Muscle layer of duodenum (tissue), 2 donors: ENCODE measurements around the gene SIM1.
A peak's percentile ranks its signal among the peaks of the same experiment; 100 is the strongest.

Experiments
- H3K27ac ChIP-seq: one replicate; pipeline ENCODE4 v1.7.0; 2013; ENCODE audit warnings: mild to moderate bottlenecking, low read length
- H3K27me3 ChIP-seq: one replicate; pipeline ENCODE4 v1.7.0; 2013; ENCODE audit warnings: low read depth, mild to moderate bottlenecking, control low read depth, low read length
- H3K36me3 ChIP-seq, 2 donors: one replicate each; pipeline ENCODE4 v1.7.0; 2013; ENCODE audit warnings: low read length in 2 of 2, control low read depth in 1 of 2, mild to moderate bottlenecking in 1 of 2; ENCODE audit not compliant: insufficient read depth in 2 of 2, control insufficient read depth in 1 of 2
- H3K4me1 ChIP-seq, 2 donors: one replicate each; pipeline ENCODE4 v1.7.0; 2013; ENCODE audit warnings: low read length in 2 of 2, mild to moderate bottlenecking in 2 of 2, control low read depth in 1 of 2, moderate library complexity in 1 of 2; ENCODE audit not compliant: insufficient read depth in 2 of 2, control insufficient read depth in 1 of 2
- H3K4me3 ChIP-seq, 2 donors: one replicate each; pipeline ENCODE4 v1.7.0; 2013; ENCODE audit warnings: low read length in 2 of 2, low read depth in 1 of 2, mild to moderate bottlenecking in 1 of 2
- H3K9me3 ChIP-seq, 2 donors: one replicate each; pipeline ENCODE4 v1.7.0; 2013; ENCODE audit warnings: low read length in 2 of 2, control low read depth in 1 of 2, mild to moderate bottlenecking in 1 of 2; ENCODE audit not compliant: control insufficient read depth in 1 of 2
- donor health status: healthy.

SIM1 gene

GRCh38 chr6:100464903-100465700, at the start of gene SIM1:
Gene SIM1 (minus strand): TSS chr6:100464921. CDS start chr6:100463468, 1,453 bp downstream.
- Histone ChIP-seq H3K36me3 (no peaks in the 10 kb centered on the region), H3K27me3 (peaks cover 90% of the 10 kb centered on the region), H3K4me3 (peak within 1 kb of the TSS in 1 of 2 donors; percentile 53), H3K4me1 (peaks cover 0 to 18% of the 10 kb centered on the region in 2 donors), H3K9me3 (no peaks in the 10 kb centered on the region), H3K27ac (no peak within 1 kb of the TSS)

- no peaks in the 10 kb centered on the region for H3K27me3 ChIP-seq
- no peak overlapping the region for H3K27ac ChIP-seq
- H3K36me3 ChIP-seq = peaks cover 20 to 39% of the 10 kb centered on the region in 2 donors
- H3K4me1 ChIP-seq = no peaks in the 10 kb centered on the region
- H3K9me3 ChIP-seq = no peaks in the 10 kb centered on the region
- H3K4me3 ChIP-seq = no peak overlapping the region
These were observed 47.6 kb upstream of the SIM1 start for GRCh38 chr6:100512203-100512862.

GRCh38 chr6:100509101-100509500, 44.4 kb upstream of the SIM1 start:
- peaks cover 15 to 39% of the 10 kb centered on the region in 2 donors for H3K36me3 ChIP-seq
- no peak overlapping the region for H3K27ac ChIP-seq
- no peak overlapping the region for H3K4me3 ChIP-seq
- H3K4me1 ChIP-seq = no peaks in the 10 kb centered on the region
- H3K27me3 ChIP-seq = no peaks in the 10 kb centered on the region
- no peaks in the 10 kb centered on the region for H3K9me3 ChIP-seq

- H3K4me1 ChIP-seq = no peaks in the 10 kb centered on the region
- no peak overlapping the region for H3K27ac ChIP-seq
- no peaks in the 10 kb centered on the region for H3K9me3 ChIP-seq
- H3K36me3 ChIP-seq = peaks cover 5 to 25% of the 10 kb centered on the region in 2 donors
- no peak overlapping the region for H3K4me3 ChIP-seq
- H3K27me3 ChIP-seq = no peaks in the 10 kb centered on the region
These were observed 41.9 kb upstream of the SIM1 start for GRCh38 chr6:100506651-100507050.

GRCh38 chr6:100504786-100505737, 40.3 kb upstream of the SIM1 start:
- Histone ChIP-seq H3K27ac (no peak overlapping the region), H3K4me3 (no peak overlapping the region), H3K36me3 (peaks cover 5 to 16% of the 10 kb centered on the region in 2 donors), H3K4me1 (no peaks in the 10 kb centered on the region), H3K27me3 (no peaks in the 10 kb centered on the region), H3K9me3 (no peaks in the 10 kb centered on the region)

GRCh38 chr6:100503043-100503705, 38.5 kb upstream of the SIM1 start:
- Histone ChIP-seq H3K4me1 (no peaks in the 10 kb centered on the region), H3K36me3 (no peaks in the 10 kb centered on the region), H3K27me3 (no peaks in the 10 kb centered on the region), H3K9me3 (peaks cover 0 to 3% of the 10 kb centered on the region in 2 donors), H3K27ac (no peak overlapping the region), H3K4me3 (no peak overlapping the region)

GRCh38 chr6:100493206-100493888, 28.6 kb upstream of the SIM1 start:
- Histone ChIP-seq H3K4me3 (no peak overlapping the region), H3K27ac (no peak overlapping the region), H3K9me3 (peaks cover 0 to 3% of the 10 kb centered on the region in 2 donors), H3K27me3 (no peaks in the 10 kb centered on the region), H3K4me1 (no peaks in the 10 kb centered on the region), H3K36me3 (no peaks in the 10 kb centered on the region)

- Histone ChIP-seq H3K9me3 (peaks cover 0 to 3% of the 10 kb centered on the region in 2 donors), H3K36me3 (no peaks in the 10 kb centered on the region), H3K4me1 (no peaks in the 10 kb centered on the region), H3K27ac (no peak overlapping the region), H3K27me3 (no peaks in the 10 kb centered on the region), H3K4me3 (no peak overlapping the region)
These were observed 27.4 kb upstream of the SIM1 start for GRCh38 chr6:100491952-100492670.

GRCh38 chr6:100490065-100490464, 25.3 kb upstream of the SIM1 start:
- Histone ChIP-seq H3K4me3 (no peak overlapping the region), H3K9me3 (no peaks in the 10 kb centered on the region)

GRCh38 chr6:100488244-100488643, 23.5 kb upstream of the SIM1 start:
- Histone ChIP-seq H3K4me3 (no peak overlapping the region), H3K36me3 (no peaks in the 10 kb centered on the region), H3K27me3 (no peaks in the 10 kb centered on the region), H3K4me1 (no peaks in the 10 kb centered on the region), H3K9me3 (no peaks in the 10 kb centered on the region), H3K27ac (no peak overlapping the region)

More at GRCh38 chr6:100490065-100490464, 25.3 kb upstream of the SIM1 start:
- Histone ChIP-seq H3K4me1 (no peaks in the 10 kb centered on the region), H3K27me3 (no peaks in the 10 kb centered on the region), H3K36me3 (no peaks in the 10 kb centered on the region), H3K27ac (no peak overlapping the region)
